A673 (cell line): Measurements from ENCODE around the gene THUMPD3. TPM values are rescaled to one million over a fixed set of nuclear protein-coding genes. Genes with fewer than 3 reads are reported as not detected.

ENCODE experiments used
- BruUV-seq: library from RNA; stranded (reverse); fragments of 400-500 nt; replicated peaks from 2 replicates; lab custom pipeline; 2021; lab: Mats Ljungman, UMichigan
- CTCF ChIA-PET: fragments of 300-600 bp; sonication (Branson Sonifier 250); formaldehyde crosslinking; loops from one replicate; lab custom pipeline; 2022; ENCODE audit warnings: antibody characterized with exemption; lab: Charles Lee
- POLR2A ChIA-PET: fragments of 300-600 bp; sonication (Branson Sonifier 250); formaldehyde crosslinking; loops from one replicate; lab custom pipeline; 2022; ENCODE audit warnings: antibody characterized with exemption; ENCODE audit not compliant: low non-redundant PET; lab: Charles Lee
- DNase-seq: peaks from one replicate; pipeline ENCODE4 v3.0.0-alpha.2; 2015; ENCODE audit warnings: low spot score
- H3K27ac ChIP-seq: fragments of 200-600 bp; sonication (generic); 2 replicates; pipeline ENCODE4 v1.5.1; 2016; ENCODE audit warnings: mixed run types, low read depth, mild to moderate bottlenecking, mixed read lengths, antibody characterized with exemption, low read length; ENCODE audit not compliant: poor library complexity, severe bottlenecking
- H3K27me3 ChIP-seq: fragments of 200-600 bp; sonication (generic); replicated peaks from 2 replicates; pipeline ENCODE4 v1.6.1; 2017; ENCODE audit warnings: mixed run types, low read depth, mild to moderate bottlenecking, mixed read lengths, antibody characterized with exemption, low read length; ENCODE audit not compliant: insufficient read depth, poor library complexity
- H3K36me3 ChIP-seq: fragments of 200-600 bp; sonication (generic); 2 replicates; pipeline ENCODE4 v1.6.1; 2016; ENCODE audit warnings: mixed run types, mild to moderate bottlenecking, mixed read lengths, antibody characterized with exemption, low read length; ENCODE audit not compliant: insufficient read depth, poor library complexity, severe bottlenecking
- H3K4me1 ChIP-seq: fragments of 200-600 bp; sonication (generic); 2 replicates; pipeline ENCODE4 v1.6.1; 2017; ENCODE audit warnings: mixed run types, mild to moderate bottlenecking, mixed read lengths, antibody characterized with exemption, low read length; ENCODE audit not compliant: insufficient read depth, poor library complexity, severe bottlenecking
- H3K4me3 ChIP-seq: fragments of 200-600 bp; sonication (generic); 2 replicates; pipeline ENCODE4 v1.5.1; 2016; ENCODE audit warnings: low read depth, mixed run types, mild to moderate bottlenecking, mixed read lengths, low read length; ENCODE audit not compliant: poor library complexity, severe bottlenecking
- H3K9me3 ChIP-seq: fragments of 200-600 bp; sonication (generic); 2 replicates; pipeline ENCODE4 v1.6.1; 2016; ENCODE audit warnings: mixed run types, low read depth, mild to moderate bottlenecking, mixed read lengths, antibody characterized with exemption, low read length; ENCODE audit not compliant: poor library complexity, severe bottlenecking
- EZH2 ChIP-seq: fragments of 200-600 bp; sonication (generic); IDR thresholded peaks from 2 replicates; pipeline ENCODE4 v1.6.1; 2017; ENCODE audit warnings: borderline replicate concordance, low read depth, mild to moderate bottlenecking, mixed read lengths, antibody characterized with exemption, low read length; ENCODE audit not compliant: poor library complexity, severe bottlenecking
- intact Hi-C: fragments of 100-400 bp; cut with micrococcal nuclease; formaldehyde crosslinking; loops from one replicate; pipeline ENCODE4 v1.10.0; 2022; ENCODE audit not compliant: unreplicated experiment
- total RNA-seq: library from RNA; stranded (reverse); gene quantifications from 2 replicates; pipeline ENCODE4 v1.2.3, GENCODE V29; 2021
- TF ChIP-seq, protein P1 (sequence below): fragments of 300-800, 200-600 bp; sonication (generic); conservative IDR thresholded peaks from 2 replicates; pipeline ENCODE4 v1.5.1; 2017; ENCODE audit warnings: low read depth, mild to moderate bottlenecking, antibody characterized with exemption, low read length, moderate library complexity, mixed read lengths

THUMPD3 gene
- total RNA-seq, 1 experiment from 2014 or later: 84.6 TPM

DNA sequence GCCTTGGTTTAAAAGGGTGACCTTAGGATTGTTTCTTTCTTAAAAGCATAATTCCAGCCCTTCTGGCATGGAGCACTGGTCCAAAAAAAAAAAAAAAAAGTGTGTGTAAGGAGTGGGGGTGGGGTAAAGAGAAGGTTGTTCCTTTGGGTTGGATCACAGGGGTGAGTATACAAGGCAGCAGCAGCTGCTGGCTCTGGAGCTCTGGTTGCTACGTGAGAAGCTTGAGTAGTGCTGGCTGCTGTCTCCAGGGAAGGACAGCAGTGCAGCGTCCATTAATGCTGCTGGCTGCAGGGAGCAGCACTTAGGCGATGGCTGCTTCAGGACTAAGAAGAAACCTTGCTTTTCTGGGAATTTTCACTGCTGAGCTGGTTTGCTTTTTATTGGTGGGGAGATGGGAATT is 36.9 kb downstream of the THUMPD3 start:
- no TSS peak for BruUV-seq
- peak overlapping the region; percentile 97 for H3K27ac ChIP-seq
- peaks cover 59% of the 10 kb centered on the region for H3K4me1 ChIP-seq
- peaks cover 4% of the 10 kb centered on the region for H3K36me3 ChIP-seq
- H3K27me3 ChIP-seq: no peaks in the 10 kb centered on the region
- TF ChIP-seq EZH2: no peak
- TF ChIP-seq, protein P1, sequence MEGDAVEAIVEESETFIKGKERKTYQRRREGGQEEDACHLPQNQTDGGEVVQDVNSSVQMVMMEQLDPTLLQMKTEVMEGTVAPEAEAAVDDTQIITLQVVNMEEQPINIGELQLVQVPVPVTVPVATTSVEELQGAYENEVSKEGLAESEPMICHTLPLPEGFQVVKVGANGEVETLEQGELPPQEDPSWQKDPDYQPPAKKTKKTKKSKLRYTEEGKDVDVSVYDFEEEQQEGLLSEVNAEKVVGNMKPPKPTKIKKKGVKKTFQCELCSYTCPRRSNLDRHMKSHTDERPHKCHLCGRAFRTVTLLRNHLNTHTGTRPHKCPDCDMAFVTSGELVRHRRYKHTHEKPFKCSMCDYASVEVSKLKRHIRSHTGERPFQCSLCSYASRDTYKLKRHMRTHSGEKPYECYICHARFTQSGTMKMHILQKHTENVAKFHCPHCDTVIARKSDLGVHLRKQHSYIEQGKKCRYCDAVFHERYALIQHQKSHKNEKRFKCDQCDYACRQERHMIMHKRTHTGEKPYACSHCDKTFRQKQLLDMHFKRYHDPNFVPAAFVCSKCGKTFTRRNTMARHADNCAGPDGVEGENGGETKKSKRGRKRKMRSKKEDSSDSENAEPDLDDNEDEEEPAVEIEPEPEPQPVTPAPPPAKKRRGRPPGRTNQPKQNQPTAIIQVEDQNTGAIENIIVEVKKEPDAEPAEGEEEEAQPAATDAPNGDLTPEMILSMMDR: no peak
- no peaks in the 10 kb centered on the region for H3K9me3 ChIP-seq
- peak; percentile 85 for DNase-seq
- intact Hi-C loops: no loop called here
- H3K4me3 ChIP-seq: peak overlapping the region; percentile 70
- ChIA-PET CTCF (no interaction called here), POLR2A (no interaction called here)

DNA sequence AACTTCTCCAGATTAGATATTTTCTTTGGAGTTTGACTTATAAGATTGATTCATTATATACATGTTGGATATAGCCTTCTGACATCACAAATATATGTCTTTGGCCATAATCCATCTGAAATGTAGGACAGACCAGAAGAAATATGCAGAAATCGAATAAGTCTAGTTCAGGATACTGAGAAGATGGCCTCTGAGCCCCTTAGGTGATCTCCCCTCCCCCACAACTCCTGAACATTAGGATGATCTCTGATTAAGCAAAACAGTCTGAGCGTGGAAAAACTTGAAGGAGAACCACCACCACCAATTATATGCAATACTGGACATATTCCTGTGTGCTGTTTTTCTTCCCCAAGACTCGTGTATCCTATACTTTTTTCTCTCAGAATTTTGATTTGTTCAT is 37.8 kb downstream of the THUMPD3 start:
- ChIA-PET POLR2A (no interaction called here), CTCF (no interaction called here)
- no TSS peak for BruUV-seq

DNA sequence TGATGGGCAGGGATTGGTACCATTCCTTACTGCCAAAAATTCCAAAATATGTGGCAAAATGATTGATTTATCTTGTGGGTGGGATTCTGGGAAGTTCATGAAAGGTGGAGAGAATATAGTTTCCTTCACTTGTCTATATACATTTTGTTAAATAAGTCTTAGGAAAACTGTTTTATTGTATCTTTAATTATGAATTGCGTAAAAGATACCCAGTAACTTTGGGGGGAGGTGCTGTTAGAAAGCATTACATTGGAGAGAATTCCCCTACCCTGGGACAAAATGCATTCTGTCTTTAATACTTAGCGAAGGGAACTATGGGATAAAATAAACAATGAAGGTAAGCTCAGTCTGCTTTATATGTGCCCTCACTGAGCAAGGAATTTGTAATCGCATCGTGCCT is 39.1 kb downstream of the THUMPD3 start:
- ChIA-PET POLR2A (no interaction called here), CTCF (no interaction called here)
- Histone ChIP-seq H3K36me3 (no peaks in the 10 kb centered on the region), H3K27me3 (no peaks in the 10 kb centered on the region), H3K4me1 (peaks cover 59% of the 10 kb centered on the region), H3K9me3 (no peaks in the 10 kb centered on the region), H3K4me3 (peak overlapping the region; percentile 10), H3K27ac (peak overlapping the region; percentile 28)
- no peak for DNase-seq
- intact Hi-C loops: no loop called here
- no TSS peak for BruUV-seq
- TF ChIP-seq, protein P1: no peak
- TF ChIP-seq EZH2: no peak

More for the DNA sequence above, 37.8 kb downstream of the THUMPD3 start:
- H3K27ac ChIP-seq: no peak overlapping the region
- H3K4me1 ChIP-seq: peaks cover 59% of the 10 kb centered on the region
- intact Hi-C loops: no loop called here
- H3K36me3 ChIP-seq: no peaks in the 10 kb centered on the region
- no peaks in the 10 kb centered on the region for H3K27me3 ChIP-seq
- TF ChIP-seq, protein P1: no peak
- TF ChIP-seq EZH2: no peak
- no peaks in the 10 kb centered on the region for H3K9me3 ChIP-seq
- H3K4me3 ChIP-seq: peak overlapping the region; percentile 70
- DNase-seq: no peak
